HepG2 (cell line): ENCODE data around the gene STEAP1. TPM values are rescaled to one million over a fixed set of nuclear protein-coding genes. Genes with fewer than 3 reads are reported as not detected.

ENCODE experiments used
- CC2D1A ChIP-seq: sonication (generic); formaldehyde crosslinking; IDR thresholded peaks from 2 replicates; pipeline ENCODE4 v1.8.1; 2023; ENCODE audit warnings: mild to moderate bottlenecking, missing genetic modification reagents
- FLYWCH1 ChIP-seq: sonication (generic); formaldehyde crosslinking; IDR thresholded peaks from 2 replicates; pipeline ENCODE4 v1.8.1; 2023; ENCODE audit warnings: mild to moderate bottlenecking, missing genetic modification reagents
- FOXJ3 ChIP-seq: sonication (generic); formaldehyde crosslinking; IDR thresholded peaks from 2 replicates; pipeline ENCODE4 v1.4.0; 2020; ENCODE audit warnings: missing genetic modification reagents, mild to moderate bottlenecking, borderline replicate concordance
- FOXP1 ChIP-seq, 2 experiments: fragments of 450-650 bp in 1 of 2; IDR thresholded peaks; 2 replicates each; pipeline ENCODE4 v1.6.1; 2017 to 2018; ENCODE audit warnings: antibody characterized with exemption in 1 of 2
- GFI1 ChIP-seq: sonication (generic); formaldehyde crosslinking; IDR thresholded peaks from 2 replicates; pipeline ENCODE4 v1.5.0; 2020; ENCODE audit warnings: missing genetic modification reagents, mild to moderate bottlenecking, borderline replicate concordance
- KDM5A ChIP-seq: fragments of 200-600 bp; sonication (generic); IDR thresholded peaks from 2 replicates; pipeline ENCODE4 v1.7.0; 2018; ENCODE audit warnings: antibody characterized with exemption, mild to moderate bottlenecking, low read length, borderline replicate concordance
- NFIC ChIP-seq: IDR thresholded peaks from 2 replicates; pipeline ENCODE4 v1.6.1; 2012; ENCODE audit warnings: mild to moderate bottlenecking, low read length, inconsistent platforms
- PHF20 ChIP-seq: sonication (generic); formaldehyde crosslinking; IDR thresholded peaks from 2 replicates; pipeline ENCODE4 v1.5.0; 2020; ENCODE audit warnings: mild to moderate bottlenecking, missing genetic modification reagents
- RBM22 ChIP-seq: fragments of 200-400 bp; formaldehyde crosslinking; optimal IDR thresholded peaks from 2 replicates; pipeline ENCODE3; 2017; ENCODE audit warnings: mild to moderate bottlenecking, low read length, moderate library complexity
- RORA ChIP-seq: sonication (generic); formaldehyde crosslinking; IDR thresholded peaks from 2 replicates; pipeline ENCODE4 v1.5.0; 2020; ENCODE audit warnings: mild to moderate bottlenecking, missing genetic modification reagents, moderate library complexity
- ZFP41 ChIP-seq: sonication (generic); formaldehyde crosslinking; IDR thresholded peaks from 2 replicates; pipeline ENCODE4 v1.4.0; 2020; ENCODE audit warnings: mild to moderate bottlenecking, missing genetic modification reagents, borderline replicate concordance
- ZKSCAN8 ChIP-seq: IDR thresholded peaks from 2 replicates; pipeline ENCODE4 v1.6.1; 2016; ENCODE audit warnings: borderline replicate concordance, missing genetic modification reagents, missing compliant biosample characterization
- ZMAT3 ChIP-seq: sonication (generic); formaldehyde crosslinking; conservative IDR thresholded peaks from 2 replicates; pipeline ENCODE4 v1.7.0; 2021; ENCODE audit warnings: missing genetic modification reagents
- ZMYM2 ChIP-seq: sonication (generic); formaldehyde crosslinking; IDR thresholded peaks from 2 replicates; pipeline ENCODE4 v1.8.0; 2022; ENCODE audit warnings: mild to moderate bottlenecking, missing genetic modification reagents
- ZNF44 ChIP-seq: sonication (generic); formaldehyde crosslinking; IDR thresholded peaks from 2 replicates; pipeline ENCODE4 v1.5.1; 2020; ENCODE audit warnings: mild to moderate bottlenecking, missing genetic modification reagents
- ZNF484 ChIP-seq: sonication (generic); formaldehyde crosslinking; IDR thresholded peaks from 2 replicates; pipeline ENCODE4 v1.5.1; 2020; ENCODE audit warnings: mild to moderate bottlenecking, low read depth, missing genetic modification reagents, borderline replicate concordance
- ZNF788 ChIP-seq: sonication (generic); formaldehyde crosslinking; IDR thresholded peaks from 2 replicates; pipeline ENCODE4 v1.5.0; 2020; ENCODE audit warnings: mild to moderate bottlenecking, missing genetic modification reagents, borderline replicate concordance
- ZZZ3 ChIP-seq: sonication (generic); formaldehyde crosslinking; IDR thresholded peaks from 2 replicates; pipeline ENCODE4 v1.4.0; 2020; ENCODE audit warnings: missing genetic modification reagents, mild to moderate bottlenecking, borderline replicate concordance
- polyA plus RNA-seq, 8 experiments: library from polyadenylated mRNA; depleted of rRNA in 3 of 8; stranded (reverse) in 7 of 8; unstranded in 1 of 8; fragments of >200 nt; fragmentation: Illumina TruSeq in 4 of 8; extraction: Trizol in 4 of 8; gene quantifications; 2 replicates each; pipeline versions ENCODE4 v1.2.1 to v1.2.3, GENCODE V29; 2011 to 2016; ENCODE audit warnings: low read depth in 4 of 8, missing spikeins in 1 of 8, mixed read lengths in 1 of 8; ENCODE audit not compliant: insufficient read depth in 1 of 8
- total RNA-seq, 5 experiments: library from RNA; depleted of rRNA; stranded (reverse); fragments of >200 nt; fragmentation: Illumina TruSeq; extraction: Trizol; gene quantifications; 2 replicates each; pipeline ENCODE4 v1.2.3, GENCODE V29; 2016; ENCODE audit warnings: low read depth in 1 of 5
- TF ChIP-seq, protein P1 (sequence below): sonication (generic); formaldehyde crosslinking; IDR thresholded peaks from 2 replicates; pipeline ENCODE4 v1.4.0; 2020; ENCODE audit warnings: mild to moderate bottlenecking, missing genetic modification reagents
- TF ChIP-seq, protein P2 (sequence below): sonication (generic); formaldehyde crosslinking; IDR thresholded peaks from 2 replicates; pipeline ENCODE4 v1.8.0; 2022; ENCODE audit warnings: missing genetic modification reagents, low read depth, mild to moderate bottlenecking, borderline replicate concordance
- TF ChIP-seq, protein P3 (sequence below): sonication (generic); formaldehyde crosslinking; IDR thresholded peaks from 2 replicates; pipeline ENCODE4 v1.5.0; 2020; ENCODE audit warnings: mild to moderate bottlenecking, missing genetic modification reagents
- TF ChIP-seq, protein P4 (sequence below): sonication (generic); formaldehyde crosslinking; conservative IDR thresholded peaks from 2 replicates; pipeline ENCODE4 v1.4.0; 2020; ENCODE audit warnings: missing genetic modification reagents

Gene STEAP1
- total and polyA plus RNA-seq, 2 of the 13 experiments (the other 11 are each of a cell fraction or from before 2014, with no cell fraction given), result 23.2 to 24.2 TPM

DNA sequence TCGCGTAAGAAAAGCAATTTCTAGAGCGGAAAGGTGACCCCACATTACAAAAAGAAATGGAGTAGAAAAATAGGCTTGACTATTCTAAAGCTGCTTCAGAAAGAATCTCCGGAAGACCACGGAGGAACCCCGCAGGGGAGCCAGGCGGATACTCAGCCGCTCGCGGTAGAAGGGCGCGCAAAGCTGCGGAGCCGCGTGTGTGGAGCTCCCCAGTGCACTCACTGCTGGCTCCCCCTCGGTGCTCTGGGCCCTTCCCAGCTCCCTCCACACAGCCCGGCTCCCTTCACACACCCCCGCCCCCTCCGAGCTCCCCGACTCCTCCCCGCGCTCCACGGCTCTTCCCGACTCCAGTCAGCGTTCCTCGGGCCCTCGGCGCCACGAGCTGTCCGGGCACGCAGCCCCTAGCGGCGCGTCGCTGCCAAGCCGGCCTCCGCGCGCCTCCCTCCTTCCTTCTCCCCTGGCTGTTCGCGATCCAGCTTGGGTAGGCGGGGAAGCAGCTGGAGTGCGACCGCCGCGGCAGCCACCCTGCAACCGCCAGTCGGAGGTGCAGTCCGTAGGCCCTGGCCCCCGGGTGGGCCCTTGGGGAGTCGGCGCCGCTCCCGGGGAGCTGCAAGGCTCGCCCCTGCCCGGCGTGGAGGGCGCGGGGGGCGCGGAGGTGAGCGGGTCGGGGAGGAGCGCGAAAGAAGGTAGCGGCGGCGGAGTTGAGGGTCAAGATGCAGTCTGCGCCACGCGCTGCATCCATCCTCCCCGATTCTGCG lies 57.3 kb downstream of the STEAP1 start, which contains the start of gene STEAP2 (continued):
- TF ChIP-seq FOXJ3 (CRISPR knock-in tag) (peak; percentile 53; the same call in 1 of the 2 replicates), CC2D1A (CRISPR knock-in tag) (no peak), RBM22 (no peak), ZNF44 (CRISPR knock-in tag) (no peak), FLYWCH1 (CRISPR knock-in tag) (0 out of 2 replicates have a peak, but pooled peaks have one; percentile 22), PHF20 (CRISPR knock-in tag) (peak; percentile 42), ZKSCAN8 (CRISPR knock-in tag) (no peak), ZZZ3 (CRISPR knock-in tag) (0 out of 2 replicates have a peak, but pooled peaks have one; percentile 63), RORA (no peak), ZMYM2 (peak; percentile 90), ZNF788 (CRISPR knock-in tag) (peak; percentile 78; the same call in 1 of the 2 replicates), GFI1 (CRISPR knock-in tag) (peak; percentile 78; the same call in 1 of the 2 replicates), FOXP1 (IDR thresholded peaks at IDR 0.05) (no peak), FOXP1 (CRISPR knock-in tag; IDR thresholded peaks at IDR 0.05) (no peak), NFIC (no peak), ZMAT3 (no peak), ZNF484 (CRISPR knock-in tag) (no peak), KDM5A (no peak), ZFP41 (CRISPR knock-in tag) (no peak)
- TF ChIP-seq, protein P1, sequence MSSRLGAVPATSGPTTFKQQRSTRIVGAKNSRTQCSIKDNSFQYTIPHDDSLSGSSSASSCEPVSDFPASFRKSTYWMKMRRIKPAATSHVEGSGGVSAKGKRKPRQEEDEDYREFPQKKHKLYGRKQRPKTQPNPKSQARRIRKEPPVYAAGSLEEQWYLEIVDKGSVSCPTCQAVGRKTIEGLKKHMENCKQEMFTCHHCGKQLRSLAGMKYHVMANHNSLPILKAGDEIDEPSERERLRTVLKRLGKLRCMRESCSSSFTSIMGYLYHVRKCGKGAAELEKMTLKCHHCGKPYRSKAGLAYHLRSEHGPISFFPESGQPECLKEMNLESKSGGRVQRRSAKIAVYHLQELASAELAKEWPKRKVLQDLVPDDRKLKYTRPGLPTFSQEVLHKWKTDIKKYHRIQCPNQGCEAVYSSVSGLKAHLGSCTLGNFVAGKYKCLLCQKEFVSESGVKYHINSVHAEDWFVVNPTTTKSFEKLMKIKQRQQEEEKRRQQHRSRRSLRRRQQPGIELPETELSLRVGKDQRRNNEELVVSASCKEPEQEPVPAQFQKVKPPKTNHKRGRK (CRISPR knock-in tag), result peak; percentile 65; the same call in 1 of the 2 replicates
- TF ChIP-seq, protein P2, sequence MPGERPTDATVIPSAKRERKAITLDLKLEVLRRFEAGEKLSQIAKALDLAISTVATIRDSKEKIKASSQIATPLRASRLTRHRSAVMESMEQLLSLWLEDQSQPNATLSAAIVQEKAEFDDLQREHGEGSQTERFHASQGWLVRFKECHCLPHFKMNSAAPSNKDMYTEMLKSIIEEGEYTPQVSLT (CRISPR knock-in tag), result no peak
- TF ChIP-seq, protein P3, sequence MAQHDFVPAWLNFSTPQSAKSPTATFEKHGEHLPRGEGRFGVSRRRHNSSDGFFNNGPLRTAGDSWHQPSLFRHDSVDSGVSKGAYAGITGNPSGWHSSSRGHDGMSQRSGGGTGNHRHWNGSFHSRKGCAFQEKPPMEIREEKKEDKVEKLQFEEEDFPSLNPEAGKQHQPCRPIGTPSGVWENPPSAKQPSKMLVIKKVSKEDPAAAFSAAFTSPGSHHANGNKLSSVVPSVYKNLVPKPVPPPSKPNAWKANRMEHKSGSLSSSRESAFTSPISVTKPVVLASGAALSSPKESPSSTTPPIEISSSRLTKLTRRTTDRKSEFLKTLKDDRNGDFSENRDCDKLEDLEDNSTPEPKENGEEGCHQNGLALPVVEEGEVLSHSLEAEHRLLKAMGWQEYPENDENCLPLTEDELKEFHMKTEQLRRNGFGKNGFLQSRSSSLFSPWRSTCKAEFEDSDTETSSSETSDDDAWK (CRISPR knock-in tag), result no peak
- TF ChIP-seq, protein P4, sequence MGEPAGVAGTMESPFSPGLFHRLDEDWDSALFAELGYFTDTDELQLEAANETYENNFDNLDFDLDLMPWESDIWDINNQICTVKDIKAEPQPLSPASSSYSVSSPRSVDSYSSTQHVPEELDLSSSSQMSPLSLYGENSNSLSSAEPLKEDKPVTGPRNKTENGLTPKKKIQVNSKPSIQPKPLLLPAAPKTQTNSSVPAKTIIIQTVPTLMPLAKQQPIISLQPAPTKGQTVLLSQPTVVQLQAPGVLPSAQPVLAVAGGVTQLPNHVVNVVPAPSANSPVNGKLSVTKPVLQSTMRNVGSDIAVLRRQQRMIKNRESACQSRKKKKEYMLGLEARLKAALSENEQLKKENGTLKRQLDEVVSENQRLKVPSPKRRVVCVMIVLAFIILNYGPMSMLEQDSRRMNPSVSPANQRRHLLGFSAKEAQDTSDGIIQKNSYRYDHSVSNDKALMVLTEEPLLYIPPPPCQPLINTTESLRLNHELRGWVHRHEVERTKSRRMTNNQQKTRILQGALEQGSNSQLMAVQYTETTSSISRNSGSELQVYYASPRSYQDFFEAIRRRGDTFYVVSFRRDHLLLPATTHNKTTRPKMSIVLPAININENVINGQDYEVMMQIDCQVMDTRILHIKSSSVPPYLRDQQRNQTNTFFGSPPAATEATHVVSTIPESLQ (CRISPR knock-in tag), result no peak
